ENCODE results near the gene OPCML.

Gene OPCML

DNA sequence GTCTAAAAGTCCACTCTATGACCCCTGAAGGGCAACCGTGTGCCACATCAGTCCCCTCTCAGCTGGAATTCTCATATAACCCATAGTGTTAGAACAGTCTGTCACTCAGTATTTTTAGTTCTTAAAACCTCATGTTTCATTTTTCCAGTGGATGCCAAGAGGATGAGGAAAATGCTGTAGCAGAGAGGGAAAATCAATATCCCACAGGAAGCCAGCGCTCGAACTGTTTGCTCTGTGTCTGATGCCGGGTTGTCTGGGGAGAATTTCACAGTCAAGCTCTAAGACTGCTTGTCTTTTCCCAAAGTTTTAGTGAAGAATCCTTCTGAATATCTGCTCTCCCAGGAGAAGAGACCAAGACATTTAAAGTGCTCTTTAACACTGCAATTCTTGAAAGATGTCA, 360.9 kb downstream of the OPCML start:
- Histone ChIP-seq H3K4me1 (ENCODE audit: insufficient read depth, low read length, poor library complexity, severe bottlenecking) (no peaks in the 10 kb centered on the region), H2AFZ (ENCODE audit: low read length) (no peak overlapping the region), H3F3A (ENCODE audit: low read depth) (no peaks in the 10 kb centered on the region), H3K36me3 (ENCODE audit: insufficient read depth, low read length) (no peaks in the 10 kb centered on the region), H3K9ac (ENCODE audit: low read depth, low read length, poor library complexity, severe bottlenecking) (no peak overlapping the region), H3K27me3 (ENCODE audit: insufficient read depth, low read length, poor library complexity, severe bottlenecking) (no peaks in the 10 kb centered on the region), H4K20me1 (ENCODE audit: insufficient read depth, low read length, poor library complexity, severe bottlenecking) (no peaks in the 10 kb centered on the region), H3K4me3 (ENCODE audit: low read length, poor library complexity, severe bottlenecking) (no peak overlapping the region), H3K9me3 (ENCODE audit: insufficient read depth, low read depth, low read length) (peaks cover 3% of the 10 kb centered on the region; the same call in 1 of the 2 replicates), H3K79me2 (ENCODE audit: insufficient read depth, low read length) (no peaks in the 10 kb centered on the region), H3K4me2 (ENCODE audit: low read depth, low read length, poor library complexity, severe bottlenecking) (no peak overlapping the region), H3K9me2 (replicated peaks; ENCODE audit: low read depth, low read length) (no peaks in the 10 kb centered on the region)
- no peak for TF ChIP-seq EZH2phosphoT487 (IDR thresholded peaks at IDR 0.05; ENCODE audit: borderline replicate concordance)
- TF ChIP-seq, protein P1, sequence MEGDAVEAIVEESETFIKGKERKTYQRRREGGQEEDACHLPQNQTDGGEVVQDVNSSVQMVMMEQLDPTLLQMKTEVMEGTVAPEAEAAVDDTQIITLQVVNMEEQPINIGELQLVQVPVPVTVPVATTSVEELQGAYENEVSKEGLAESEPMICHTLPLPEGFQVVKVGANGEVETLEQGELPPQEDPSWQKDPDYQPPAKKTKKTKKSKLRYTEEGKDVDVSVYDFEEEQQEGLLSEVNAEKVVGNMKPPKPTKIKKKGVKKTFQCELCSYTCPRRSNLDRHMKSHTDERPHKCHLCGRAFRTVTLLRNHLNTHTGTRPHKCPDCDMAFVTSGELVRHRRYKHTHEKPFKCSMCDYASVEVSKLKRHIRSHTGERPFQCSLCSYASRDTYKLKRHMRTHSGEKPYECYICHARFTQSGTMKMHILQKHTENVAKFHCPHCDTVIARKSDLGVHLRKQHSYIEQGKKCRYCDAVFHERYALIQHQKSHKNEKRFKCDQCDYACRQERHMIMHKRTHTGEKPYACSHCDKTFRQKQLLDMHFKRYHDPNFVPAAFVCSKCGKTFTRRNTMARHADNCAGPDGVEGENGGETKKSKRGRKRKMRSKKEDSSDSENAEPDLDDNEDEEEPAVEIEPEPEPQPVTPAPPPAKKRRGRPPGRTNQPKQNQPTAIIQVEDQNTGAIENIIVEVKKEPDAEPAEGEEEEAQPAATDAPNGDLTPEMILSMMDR (conservative IDR thresholded peaks at IDR 0.05; ENCODE audit: low read length) = no peak

DNA sequence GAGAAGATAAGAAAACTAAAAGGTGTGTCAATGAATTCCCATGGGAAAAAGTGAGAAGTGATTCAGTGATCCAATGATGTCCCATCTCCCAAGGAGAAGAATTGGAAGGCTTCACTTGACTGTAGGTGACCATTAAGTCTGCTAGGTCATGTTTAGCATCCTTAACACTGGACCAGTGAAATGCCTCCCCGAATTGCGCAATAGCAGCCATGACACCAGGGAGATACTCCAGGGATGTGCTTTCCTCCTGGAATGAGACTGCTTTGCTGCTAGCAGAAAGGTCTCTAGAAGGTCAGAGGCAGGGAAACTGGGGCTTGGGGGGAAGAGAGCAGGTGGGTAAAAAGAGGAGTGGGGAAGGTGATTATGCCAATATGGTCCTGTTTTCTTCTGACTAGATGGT, 364.3 kb downstream of the OPCML start:
- Histone ChIP-seq H3K79me2 (ENCODE audit: insufficient read depth, low read length) (no peaks in the 10 kb centered on the region), H3K9me3 (ENCODE audit: insufficient read depth, low read depth, low read length) (no peaks in the 10 kb centered on the region; the same call in 1 of the 2 replicates), H3K4me2 (ENCODE audit: low read depth, low read length, poor library complexity, severe bottlenecking) (no peak overlapping the region), H3K9me2 (replicated peaks; ENCODE audit: low read depth, low read length) (no peaks in the 10 kb centered on the region), H3K27me3 (ENCODE audit: insufficient read depth, low read length, poor library complexity, severe bottlenecking) (no peaks in the 10 kb centered on the region), H4K20me1 (ENCODE audit: insufficient read depth, low read length, poor library complexity, severe bottlenecking) (no peaks in the 10 kb centered on the region), H3K36me3 (ENCODE audit: insufficient read depth, low read length) (no peaks in the 10 kb centered on the region), H3F3A (ENCODE audit: low read depth) (no peaks in the 10 kb centered on the region), H3K9ac (ENCODE audit: low read depth, low read length, poor library complexity, severe bottlenecking) (no peak overlapping the region), H3K4me3 (ENCODE audit: low read length, poor library complexity, severe bottlenecking) (no peak overlapping the region), H3K4me1 (ENCODE audit: insufficient read depth, low read length, poor library complexity, severe bottlenecking) (no peaks in the 10 kb centered on the region), H2AFZ (ENCODE audit: low read length) (no peak overlapping the region)
- no peak for TF ChIP-seq EZH2phosphoT487 (IDR thresholded peaks at IDR 0.05; ENCODE audit: borderline replicate concordance)
- TF ChIP-seq, protein P1 (conservative IDR thresholded peaks at IDR 0.05; ENCODE audit: low read length) = no peak

DNA sequence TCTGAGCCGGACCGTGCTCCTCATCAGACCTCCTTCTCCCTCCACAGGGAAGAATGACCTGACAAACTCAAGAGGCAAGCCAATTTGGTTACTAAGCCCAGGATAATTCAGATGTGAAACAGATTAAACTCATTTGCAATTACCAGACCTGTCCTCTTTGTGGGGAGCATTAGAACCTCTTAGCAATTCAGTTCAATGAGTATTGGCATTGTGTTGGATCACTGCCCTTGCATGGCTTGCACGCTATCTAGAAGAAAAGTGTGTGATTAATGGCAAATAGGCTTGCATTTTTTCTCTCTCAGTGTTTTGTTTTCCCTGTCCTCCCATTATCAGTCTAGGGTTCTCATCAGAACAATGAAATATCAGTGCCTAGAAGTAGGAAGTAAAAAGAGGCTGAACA, 365.6 kb downstream of the OPCML start:
- Histone ChIP-seq H3K4me3 (ENCODE audit: low read length, poor library complexity, severe bottlenecking) (no peak overlapping the region), H3K79me2 (ENCODE audit: insufficient read depth, low read length) (no peaks in the 10 kb centered on the region), H2AFZ (ENCODE audit: low read length) (no peak overlapping the region)

More for the DNA sequence above, 365.6 kb downstream of the OPCML start:
- no peaks in the 10 kb centered on the region for H3K4me1 ChIP-seq (ENCODE audit: insufficient read depth, low read length, poor library complexity, severe bottlenecking)
- no peaks in the 10 kb centered on the region for H3F3A ChIP-seq (ENCODE audit: low read depth)
- H3K36me3 ChIP-seq (ENCODE audit: insufficient read depth, low read length) = no peaks in the 10 kb centered on the region
- H3K9me3 ChIP-seq (ENCODE audit: insufficient read depth, low read depth, low read length) = no peaks in the 10 kb centered on the region; the same call in 1 of the 2 replicates
- TF ChIP-seq EZH2phosphoT487 (IDR thresholded peaks at IDR 0.05; ENCODE audit: borderline replicate concordance) = no peak
- TF ChIP-seq, protein P1 (conservative IDR thresholded peaks at IDR 0.05; ENCODE audit: low read length) = no peak
- H3K4me2 ChIP-seq (ENCODE audit: low read depth, low read length, poor library complexity, severe bottlenecking) = no peak overlapping the region
- H3K27me3 ChIP-seq (ENCODE audit: insufficient read depth, low read length, poor library complexity, severe bottlenecking) = no peaks in the 10 kb centered on the region
- no peak overlapping the region for H3K9ac ChIP-seq (ENCODE audit: low read depth, low read length, poor library complexity, severe bottlenecking)
- no peaks in the 10 kb centered on the region for H4K20me1 ChIP-seq (ENCODE audit: insufficient read depth, low read length, poor library complexity, severe bottlenecking)
- no peaks in the 10 kb centered on the region for H3K9me2 ChIP-seq (replicated peaks; ENCODE audit: low read depth, low read length)
